Measurements from ENCODE around the gene PDCD1LG2.

- TF ChIP-seq, protein P1, sequence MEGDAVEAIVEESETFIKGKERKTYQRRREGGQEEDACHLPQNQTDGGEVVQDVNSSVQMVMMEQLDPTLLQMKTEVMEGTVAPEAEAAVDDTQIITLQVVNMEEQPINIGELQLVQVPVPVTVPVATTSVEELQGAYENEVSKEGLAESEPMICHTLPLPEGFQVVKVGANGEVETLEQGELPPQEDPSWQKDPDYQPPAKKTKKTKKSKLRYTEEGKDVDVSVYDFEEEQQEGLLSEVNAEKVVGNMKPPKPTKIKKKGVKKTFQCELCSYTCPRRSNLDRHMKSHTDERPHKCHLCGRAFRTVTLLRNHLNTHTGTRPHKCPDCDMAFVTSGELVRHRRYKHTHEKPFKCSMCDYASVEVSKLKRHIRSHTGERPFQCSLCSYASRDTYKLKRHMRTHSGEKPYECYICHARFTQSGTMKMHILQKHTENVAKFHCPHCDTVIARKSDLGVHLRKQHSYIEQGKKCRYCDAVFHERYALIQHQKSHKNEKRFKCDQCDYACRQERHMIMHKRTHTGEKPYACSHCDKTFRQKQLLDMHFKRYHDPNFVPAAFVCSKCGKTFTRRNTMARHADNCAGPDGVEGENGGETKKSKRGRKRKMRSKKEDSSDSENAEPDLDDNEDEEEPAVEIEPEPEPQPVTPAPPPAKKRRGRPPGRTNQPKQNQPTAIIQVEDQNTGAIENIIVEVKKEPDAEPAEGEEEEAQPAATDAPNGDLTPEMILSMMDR (IDR thresholded peaks at IDR 0.05), result no peak
- TF ChIP-seq POLR2A (IDR thresholded peaks at IDR 0.05) (no peak), EP300 (IDR thresholded peaks at IDR 0.05) (no peak)
These were observed 17.2 kb upstream of the PDCD1LG2 start for GRCh38 chr9:5492965-5493678.

All from ovary (tissue), 3 donors.